AG09319 (cell line): ENCODE results near the gene FUOM.

Source experiments
- DNase-seq: peaks from one replicate; pipeline ENCODE4 v3.0.0-alpha.2; 2010; ENCODE audit warnings: low read depth; ENCODE audit errors: extremely low read depth
- TF ChIP-seq, protein P1 (sequence below): IDR thresholded peaks from 2 replicates; pipeline ENCODE4 v1.5.1; 2011; ENCODE audit warnings: low read depth, mild to moderate bottlenecking, inconsistent platforms, low read length, moderate library complexity

FUOM gene

DNA sequence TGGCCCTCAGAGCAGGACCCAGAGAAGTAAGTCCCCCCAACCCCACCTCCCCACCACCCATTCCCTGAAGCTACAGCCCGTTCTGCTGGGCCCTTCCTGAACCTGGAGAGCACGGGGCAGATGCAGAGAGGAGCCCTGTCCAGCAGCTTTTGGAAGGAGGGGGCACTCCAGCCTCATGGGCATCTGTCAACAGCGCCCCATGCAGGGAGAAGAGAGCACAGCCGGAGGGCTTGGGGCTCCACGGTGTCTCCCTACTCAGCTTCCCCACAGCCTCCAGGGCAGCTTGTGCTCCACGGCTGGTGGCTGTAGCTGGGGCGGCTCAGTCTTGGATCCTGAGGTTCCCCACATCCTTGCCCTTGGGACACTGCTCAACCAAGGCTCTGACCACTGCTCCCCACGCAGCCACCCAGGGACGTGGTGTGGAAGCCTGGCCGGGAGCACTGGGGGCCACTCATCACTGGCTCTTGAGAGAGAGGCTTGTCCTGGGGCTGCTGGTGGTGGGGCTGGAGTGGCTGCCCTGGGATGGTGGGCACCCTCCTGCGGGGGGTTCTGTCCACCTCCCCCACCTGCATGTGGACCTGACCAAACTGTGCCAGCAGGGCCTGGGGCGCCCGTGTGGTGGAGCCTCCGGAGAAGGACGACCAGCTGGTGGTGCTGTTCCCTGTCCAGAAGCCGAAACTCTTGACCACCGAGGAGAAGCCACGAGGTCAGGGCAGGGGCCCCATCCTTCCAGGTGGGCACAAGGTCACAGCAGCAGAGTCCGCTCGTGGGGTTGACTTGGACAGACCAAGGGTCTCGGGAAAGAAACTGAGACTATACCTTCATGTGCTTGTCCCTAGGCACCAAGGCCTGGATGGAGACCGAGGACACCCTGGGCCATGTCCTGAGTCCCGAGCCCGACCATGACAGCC is 6.2 kb downstream of the FUOM start:
- DNase-seq: no peak
- TF ChIP-seq, protein P1, sequence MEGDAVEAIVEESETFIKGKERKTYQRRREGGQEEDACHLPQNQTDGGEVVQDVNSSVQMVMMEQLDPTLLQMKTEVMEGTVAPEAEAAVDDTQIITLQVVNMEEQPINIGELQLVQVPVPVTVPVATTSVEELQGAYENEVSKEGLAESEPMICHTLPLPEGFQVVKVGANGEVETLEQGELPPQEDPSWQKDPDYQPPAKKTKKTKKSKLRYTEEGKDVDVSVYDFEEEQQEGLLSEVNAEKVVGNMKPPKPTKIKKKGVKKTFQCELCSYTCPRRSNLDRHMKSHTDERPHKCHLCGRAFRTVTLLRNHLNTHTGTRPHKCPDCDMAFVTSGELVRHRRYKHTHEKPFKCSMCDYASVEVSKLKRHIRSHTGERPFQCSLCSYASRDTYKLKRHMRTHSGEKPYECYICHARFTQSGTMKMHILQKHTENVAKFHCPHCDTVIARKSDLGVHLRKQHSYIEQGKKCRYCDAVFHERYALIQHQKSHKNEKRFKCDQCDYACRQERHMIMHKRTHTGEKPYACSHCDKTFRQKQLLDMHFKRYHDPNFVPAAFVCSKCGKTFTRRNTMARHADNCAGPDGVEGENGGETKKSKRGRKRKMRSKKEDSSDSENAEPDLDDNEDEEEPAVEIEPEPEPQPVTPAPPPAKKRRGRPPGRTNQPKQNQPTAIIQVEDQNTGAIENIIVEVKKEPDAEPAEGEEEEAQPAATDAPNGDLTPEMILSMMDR: no peak

DNA sequence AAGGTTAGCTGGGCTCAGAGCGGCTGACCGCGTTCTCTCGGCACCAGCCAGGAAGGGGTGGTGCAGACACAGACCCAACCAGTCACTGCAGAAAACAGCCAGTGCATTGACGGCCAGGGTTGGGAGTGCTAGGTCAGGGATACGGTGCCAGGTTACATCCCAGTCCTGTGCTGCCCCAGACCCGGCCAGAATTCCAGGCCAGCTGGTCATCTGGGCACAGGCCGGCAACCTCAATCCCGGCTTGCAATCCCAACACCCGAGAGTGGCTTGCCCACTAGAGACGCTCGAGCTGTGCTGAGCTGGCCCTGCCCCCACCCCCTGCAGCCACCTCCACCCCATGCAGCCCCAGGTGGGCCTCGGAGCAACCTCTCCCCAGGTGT is 6.9 kb downstream of the FUOM start:
- DNase-seq: no peak
- TF ChIP-seq, protein P1: no peak

DNA sequence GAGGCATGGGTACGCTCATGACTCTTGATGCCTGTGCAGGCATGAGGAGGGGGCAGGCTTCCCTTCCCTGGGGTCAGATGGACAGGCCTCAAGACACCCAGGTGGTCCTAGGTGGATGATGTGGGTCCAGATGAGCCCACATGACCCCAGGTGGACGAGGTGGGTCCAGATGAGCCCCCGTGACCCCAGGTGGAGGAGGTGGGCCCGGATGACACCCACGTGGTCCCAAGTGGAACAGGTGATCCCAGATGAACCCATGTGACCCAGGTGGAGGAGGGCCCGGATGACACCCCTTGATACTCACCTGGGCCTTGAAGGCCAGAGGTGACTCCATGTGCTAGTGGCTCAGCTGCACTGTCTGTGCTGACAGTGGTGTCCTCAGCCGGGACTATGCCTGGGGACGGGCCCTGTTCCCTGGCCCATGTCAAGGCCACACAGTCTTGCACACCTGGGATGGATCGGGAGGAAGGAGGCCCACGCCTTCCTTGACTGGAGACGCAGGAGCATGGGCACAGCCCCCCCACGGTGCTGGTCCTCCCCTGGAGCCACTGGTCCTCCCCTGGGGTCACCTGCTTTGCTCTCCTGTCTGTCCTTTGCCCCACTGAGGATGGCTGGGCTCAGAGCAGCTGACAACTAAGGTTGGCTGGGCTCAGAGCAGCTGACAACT is 7.4 kb downstream of the FUOM start:
- no peak for DNase-seq
- TF ChIP-seq, protein P1: no peak

DNA sequence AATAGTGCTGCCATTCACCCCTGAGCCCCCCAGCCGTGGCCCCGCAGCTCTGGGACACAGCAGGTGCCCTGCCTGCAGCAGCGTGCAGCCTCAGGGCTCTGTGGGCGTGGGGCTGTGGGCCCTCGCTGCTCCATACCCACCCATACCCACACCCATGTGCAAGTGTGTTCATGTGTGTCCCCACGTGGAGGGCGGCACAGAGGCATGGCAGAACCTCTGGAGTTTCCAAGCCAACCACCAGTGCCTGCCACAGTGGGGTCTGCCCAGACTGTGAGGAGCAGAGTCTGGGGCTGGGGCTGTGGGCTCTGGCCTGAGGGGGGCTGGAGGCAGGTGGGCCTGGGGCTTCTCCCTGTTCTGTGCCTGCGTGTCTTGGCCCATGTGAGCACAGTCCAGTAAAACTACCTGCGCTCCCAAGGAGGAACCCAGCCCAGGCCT is 8.2 kb downstream of the FUOM start:
- TF ChIP-seq, protein P1: no peak
- DNase-seq: no peak

DNA sequence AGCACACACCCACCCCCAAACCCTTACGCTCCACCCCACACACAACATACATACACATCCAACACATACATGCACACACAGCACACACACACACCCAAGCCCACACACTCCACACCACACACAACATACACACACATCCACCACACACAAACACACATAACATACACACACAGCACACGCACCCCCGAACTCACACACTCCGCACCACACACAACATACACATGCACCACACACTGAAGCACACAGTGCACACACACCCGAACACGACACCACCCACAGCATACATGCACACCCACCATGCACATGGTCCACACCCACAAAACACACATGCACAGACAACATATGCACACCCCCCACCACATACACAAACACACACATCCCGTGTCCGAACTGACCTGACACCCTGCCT is 8.7 kb downstream of the FUOM start:
- no peak for DNase-seq
- TF ChIP-seq, protein P1: no peak

DNA sequence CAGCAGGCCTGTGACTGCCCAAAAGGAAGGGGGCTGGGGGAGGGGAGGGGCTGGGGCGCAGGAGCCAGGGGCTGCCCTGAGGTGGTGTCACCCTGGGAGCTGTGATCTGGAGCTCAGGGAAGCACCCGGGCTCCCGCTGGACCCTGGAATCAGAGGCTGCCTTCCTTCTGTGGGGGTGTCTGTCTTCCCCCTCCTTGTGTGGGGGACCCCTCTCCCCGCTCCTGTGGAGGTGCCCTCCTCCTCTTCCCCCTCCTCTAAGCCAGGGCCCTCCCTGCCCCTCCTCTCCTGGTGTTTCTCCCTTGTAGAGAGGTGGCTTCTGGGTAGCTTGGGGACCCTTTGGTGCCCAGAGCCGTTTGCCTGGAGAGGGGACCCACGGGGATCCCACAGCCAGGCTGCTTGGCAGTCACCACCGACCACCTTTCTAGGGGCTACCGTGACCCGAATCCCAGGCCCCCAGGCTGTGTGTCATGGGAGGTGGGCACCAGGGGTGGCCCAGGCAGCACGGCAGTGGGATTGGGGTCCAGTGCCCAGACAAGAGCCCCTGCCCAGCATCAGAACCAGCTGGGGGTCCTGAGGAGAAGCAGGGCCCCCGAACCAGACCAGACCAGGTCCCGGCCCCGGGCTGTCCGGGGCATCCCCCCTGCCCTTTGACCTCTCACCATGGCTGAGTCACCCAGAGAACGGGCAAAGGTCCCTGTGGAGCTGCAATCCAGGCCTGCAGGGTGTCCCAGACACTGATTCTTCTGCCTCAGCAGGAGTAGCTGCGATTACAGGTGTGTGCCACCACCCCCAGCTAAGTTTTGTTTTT is 9.9 kb downstream of the FUOM start:
- DNase-seq: no peak
- TF ChIP-seq, protein P1: no peak
